ENCODE data around the gene PARP8.

DNA sequence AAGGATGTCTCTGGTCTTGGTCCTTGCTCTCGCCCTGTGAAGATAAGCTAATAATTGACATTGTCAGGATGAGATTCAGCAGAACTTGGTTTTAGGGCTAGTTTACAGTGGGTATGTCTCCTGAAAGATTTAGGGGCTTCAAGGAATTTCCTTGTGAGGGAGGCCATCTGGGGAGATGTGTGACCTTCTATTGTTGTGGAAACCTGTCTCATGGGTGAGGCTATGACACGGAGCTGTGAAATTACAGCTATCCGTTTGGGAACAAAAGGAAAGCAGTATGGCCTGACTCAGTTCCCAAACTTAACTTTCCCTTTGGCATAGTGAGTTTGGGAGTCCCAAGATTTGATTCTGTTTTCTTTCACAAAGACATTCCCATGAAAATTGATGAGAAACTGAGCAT, 142.0 kb downstream of the PARP8 start:
- TF ChIP-seq, protein P1, sequence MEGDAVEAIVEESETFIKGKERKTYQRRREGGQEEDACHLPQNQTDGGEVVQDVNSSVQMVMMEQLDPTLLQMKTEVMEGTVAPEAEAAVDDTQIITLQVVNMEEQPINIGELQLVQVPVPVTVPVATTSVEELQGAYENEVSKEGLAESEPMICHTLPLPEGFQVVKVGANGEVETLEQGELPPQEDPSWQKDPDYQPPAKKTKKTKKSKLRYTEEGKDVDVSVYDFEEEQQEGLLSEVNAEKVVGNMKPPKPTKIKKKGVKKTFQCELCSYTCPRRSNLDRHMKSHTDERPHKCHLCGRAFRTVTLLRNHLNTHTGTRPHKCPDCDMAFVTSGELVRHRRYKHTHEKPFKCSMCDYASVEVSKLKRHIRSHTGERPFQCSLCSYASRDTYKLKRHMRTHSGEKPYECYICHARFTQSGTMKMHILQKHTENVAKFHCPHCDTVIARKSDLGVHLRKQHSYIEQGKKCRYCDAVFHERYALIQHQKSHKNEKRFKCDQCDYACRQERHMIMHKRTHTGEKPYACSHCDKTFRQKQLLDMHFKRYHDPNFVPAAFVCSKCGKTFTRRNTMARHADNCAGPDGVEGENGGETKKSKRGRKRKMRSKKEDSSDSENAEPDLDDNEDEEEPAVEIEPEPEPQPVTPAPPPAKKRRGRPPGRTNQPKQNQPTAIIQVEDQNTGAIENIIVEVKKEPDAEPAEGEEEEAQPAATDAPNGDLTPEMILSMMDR (IDR thresholded peaks at IDR 0.05; ENCODE audit: borderline replicate concordance, extremely low read depth, low read length, poor library complexity, severe bottlenecking): no peak
- TF ChIP-seq EZH2 (IDR thresholded peaks at IDR 0.05; ENCODE audit: borderline replicate concordance, low read depth, low read length, severe bottlenecking): no peak

Data from DND-41 (cell line).